Esophagus (tissue), 2 donors: ENCODE measurements around the gene PPM1F. TPM values are rescaled to one million over a fixed set of nuclear protein-coding genes. Genes with fewer than 3 reads are reported as not detected.

Experiments
- H3K27ac ChIP-seq, 2 donors: one replicate each; pipeline ENCODE4 v1.5.1; 2013; ENCODE audit warnings: low read depth in 2 of 2, mild to moderate bottlenecking in 2 of 2, inconsistent platforms in 1 of 2, low read length in 1 of 2, moderate library complexity in 1 of 2
- H3K27me3 ChIP-seq, 2 donors: one replicate each; pipeline ENCODE4 v1.6.1; 2013; ENCODE audit warnings: low read length in 2 of 2, control low read depth in 1 of 2, mild to moderate bottlenecking in 1 of 2; ENCODE audit not compliant: insufficient read depth in 2 of 2, control insufficient read depth in 1 of 2
- H3K36me3 ChIP-seq, 2 donors: one replicate each; pipeline ENCODE4 v1.6.1; 2013; ENCODE audit warnings: low read length in 1 of 2; ENCODE audit not compliant: control insufficient read depth in 2 of 2, insufficient read depth in 2 of 2
- H3K4me1 ChIP-seq, 2 donors: one replicate each; pipeline ENCODE4 v1.6.1; 2013; ENCODE audit warnings: low read length in 1 of 2; ENCODE audit not compliant: control insufficient read depth in 2 of 2, insufficient read depth in 2 of 2
- H3K4me3 ChIP-seq, 2 donors: one replicate each; pipeline ENCODE4 v1.5.1; 2013; ENCODE audit warnings: low read length in 2 of 2, mild to moderate bottlenecking in 2 of 2, low read depth in 1 of 2, moderate library complexity in 1 of 2
- H3K9me3 ChIP-seq, 2 donors: one replicate each; pipeline ENCODE4 v1.6.1; 2013; ENCODE audit warnings: mild to moderate bottlenecking in 2 of 2, low read depth in 1 of 2, low read length in 1 of 2, moderate library complexity in 1 of 2; ENCODE audit not compliant: control insufficient read depth in 2 of 2, insufficient read depth in 1 of 2
- WGBS, 2 donors: extraction: QIAGEN DNeasy Blood & Tissue Kit; methylation state at CpG; one replicate each; pipeline ENCODE4 v1.1.7; 2013; 5-methylcytosine and 5-hydroxymethylcytosine counted together
- polyA plus RNA-seq, 2 donors: library from polyadenylated mRNA; stranded (reverse); fragments of 200-250 nt; gene quantifications; one replicate each; pipeline ENCODE4 v1.2.3, GENCODE V29; 2013
- donor health status: healthy with polysubstance abuse.
- donor health status: Bipolar disorder and iron deficiency.

PPM1F gene
- polyA plus RNA-seq, 2 donors: 14.3 to 15.5 TPM

GRCh38 chr22:21968452-21969129, 15.9 kb upstream of the PPM1F start:
- Histone ChIP-seq H3K4me1 (no peaks in the 10 kb centered on the region), H3K27me3 (no peaks in the 10 kb centered on the region), H3K27ac (no peak overlapping the region), H3K36me3 (peaks cover 40 to 64% of the 10 kb centered on the region in 2 donors), H3K9me3 (no peaks in the 10 kb centered on the region), H3K4me3 (no peak overlapping the region)
- WGBS, 2 donors: 95 to 96% methylated on average over 5 of the region's 5 CpGs

- Histone ChIP-seq H3K27me3 (no peaks in the 10 kb centered on the region), H3K9me3 (no peaks in the 10 kb centered on the region), H3K27ac (no peak overlapping the region), H3K4me1 (no peaks in the 10 kb centered on the region), H3K4me3 (no peak overlapping the region), H3K36me3 (peaks cover 38 to 67% of the 10 kb centered on the region in 2 donors)
- 95% methylated on average over 7 of the region's 7 CpGs for WGBS, 2 donors
Measured at GRCh38 chr22:21967693-21968271, 15.1 kb upstream of the PPM1F start.

GRCh38 chr22:21966643-21967516, 14.2 kb upstream of the PPM1F start:
- Histone ChIP-seq H3K4me3 (no peak overlapping the region), H3K27ac (no peak overlapping the region), H3K27me3 (no peaks in the 10 kb centered on the region), H3K36me3 (peaks cover 38 to 71% of the 10 kb centered on the region in 2 donors), H3K4me1 (peaks cover 0 to 4% of the 10 kb centered on the region in 2 donors), H3K9me3 (no peaks in the 10 kb centered on the region)
- 88 to 92% methylated on average over 16 of the region's 16 CpGs for WGBS, 2 donors

DNA sequence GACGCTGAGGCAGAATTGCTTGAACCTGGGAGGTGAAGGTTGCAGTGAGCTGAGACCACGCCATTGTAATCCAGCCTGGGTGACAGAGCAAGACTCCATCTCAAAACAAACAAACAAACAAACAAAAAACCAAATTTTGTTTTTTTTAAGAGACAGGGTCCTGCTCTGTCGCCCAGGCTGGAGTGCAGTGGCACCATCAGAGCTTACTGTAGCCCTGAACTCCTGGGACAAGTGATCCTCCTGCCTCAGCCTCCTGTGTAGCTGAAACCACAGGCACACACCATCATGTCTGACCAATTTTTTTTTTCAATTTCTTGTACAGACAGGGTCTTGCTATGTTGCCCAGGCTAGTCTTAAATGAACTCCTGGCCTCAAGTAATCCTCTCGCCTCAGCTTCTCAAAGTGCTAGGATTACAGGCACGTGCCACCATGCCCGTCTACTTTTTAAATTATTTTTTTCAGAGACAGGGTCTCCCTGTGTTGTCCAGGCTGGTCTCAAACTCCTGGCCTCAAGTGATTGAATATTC, 13.2 kb upstream of the PPM1F start:
- H3K36me3 ChIP-seq: peaks cover 30 to 68% of the 10 kb centered on the region in 2 donors
- peaks cover 0 to 9% of the 10 kb centered on the region in 2 donors for H3K4me1 ChIP-seq
- WGBS, 2 donors: 96 to 97% methylated on average over 6 of the region's 6 CpGs
- H3K4me3 ChIP-seq: no peak overlapping the region
- no peaks in the 10 kb centered on the region for H3K9me3 ChIP-seq
- H3K27ac ChIP-seq: no peak overlapping the region
- H3K27me3 ChIP-seq: no peaks in the 10 kb centered on the region

- Histone ChIP-seq H3K36me3 (peaks cover 23 to 63% of the 10 kb centered on the region in 2 donors), H3K4me1 (peaks cover 0 to 9% of the 10 kb centered on the region in 2 donors)
- WGBS, 2 donors: 97% methylated on average over 6 of the region's 6 CpGs
Measured at GRCh38 chr22:21964918-21965484, 12.4 kb upstream of the PPM1F start.

GRCh38 chr22:21964234-21964633, 11.6 kb upstream of the PPM1F start:
- H3K36me3 ChIP-seq: peaks cover 25 to 65% of the 10 kb centered on the region in 2 donors
- 95% methylated on average over 15 of the region's 15 CpGs for whole genome bisulfite sequencing, 2 donors

More at GRCh38 chr22:21964918-21965484, 12.4 kb upstream of the PPM1F start:
- H3K9me3 ChIP-seq: no peaks in the 10 kb centered on the region
- no peak overlapping the region for H3K27ac ChIP-seq
- no peaks in the 10 kb centered on the region for H3K27me3 ChIP-seq
- H3K4me3 ChIP-seq: no peak overlapping the region

DNA sequence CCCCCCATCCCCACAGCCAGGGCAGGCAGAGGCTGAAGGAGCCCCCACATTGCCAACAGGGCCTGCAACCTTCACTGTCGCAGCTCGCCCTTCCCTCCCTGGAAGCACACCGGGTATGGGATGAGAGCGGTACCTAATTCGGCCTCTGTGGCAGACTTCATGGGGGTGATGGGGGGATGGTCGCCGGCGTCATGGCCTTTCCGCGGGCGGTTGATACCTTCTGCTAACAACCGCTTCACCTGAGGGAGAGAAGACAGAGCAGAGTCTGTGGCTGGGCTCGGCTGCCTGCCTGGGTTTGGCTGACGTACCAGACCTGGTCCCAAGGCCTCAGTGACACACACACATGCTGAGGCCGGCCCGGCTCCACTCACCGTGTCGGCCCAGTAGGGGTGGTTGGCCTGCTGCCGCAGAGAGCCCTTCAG, 11.2 kb upstream of the PPM1F start:
- Histone ChIP-seq H3K36me3 (peaks cover 29 to 65% of the 10 kb centered on the region in 2 donors), H3K27ac (no peak overlapping the region), H3K4me1 (peaks cover 0 to 20% of the 10 kb centered on the region in 2 donors), H3K27me3 (no peaks in the 10 kb centered on the region), H3K4me3 (no peak overlapping the region), H3K9me3 (no peaks in the 10 kb centered on the region)
- 94 to 95% methylated on average over 19 of the region's 19 CpGs for WGBS, 2 donors

More at GRCh38 chr22:21964234-21964633, 11.6 kb upstream of the PPM1F start:
- H3K27ac ChIP-seq: no peak overlapping the region
- no peak overlapping the region for H3K4me3 ChIP-seq
- H3K27me3 ChIP-seq: no peaks in the 10 kb centered on the region
- H3K4me1 ChIP-seq: peaks cover 0 to 16% of the 10 kb centered on the region in 2 donors
- no peaks in the 10 kb centered on the region for H3K9me3 ChIP-seq

DNA sequence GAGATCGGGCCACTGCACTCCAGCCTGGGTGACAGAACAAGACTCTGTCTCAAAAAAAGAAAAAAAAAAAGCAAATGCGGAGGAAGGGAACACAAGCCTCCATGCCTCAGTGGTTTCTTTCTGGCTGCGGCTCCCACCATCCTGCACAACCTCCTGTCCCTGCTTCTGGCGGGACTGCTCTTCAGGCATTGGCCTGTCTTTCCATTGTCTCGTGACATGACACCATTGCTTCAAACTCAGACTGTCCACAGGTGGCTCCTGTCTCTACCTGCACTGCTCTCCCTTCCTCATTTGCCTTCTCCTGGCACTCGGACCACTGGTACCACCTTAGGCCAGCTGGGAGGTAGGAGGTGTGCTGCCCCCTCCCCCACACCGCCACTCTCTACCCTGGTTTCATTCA, 10.6 kb upstream of the PPM1F start:
- H3K4me3 ChIP-seq: no peak overlapping the region
- no peaks in the 10 kb centered on the region for H3K9me3 ChIP-seq
- H3K27ac ChIP-seq: no peak overlapping the region
- H3K36me3 ChIP-seq: peaks cover 29 to 67% of the 10 kb centered on the region in 2 donors
- no peaks in the 10 kb centered on the region for H3K27me3 ChIP-seq
- 93 to 96% methylated on average over 7 of the region's 7 CpGs for WGBS, 2 donors
- H3K4me1 ChIP-seq: peaks cover 0 to 20% of the 10 kb centered on the region in 2 donors

DNA sequence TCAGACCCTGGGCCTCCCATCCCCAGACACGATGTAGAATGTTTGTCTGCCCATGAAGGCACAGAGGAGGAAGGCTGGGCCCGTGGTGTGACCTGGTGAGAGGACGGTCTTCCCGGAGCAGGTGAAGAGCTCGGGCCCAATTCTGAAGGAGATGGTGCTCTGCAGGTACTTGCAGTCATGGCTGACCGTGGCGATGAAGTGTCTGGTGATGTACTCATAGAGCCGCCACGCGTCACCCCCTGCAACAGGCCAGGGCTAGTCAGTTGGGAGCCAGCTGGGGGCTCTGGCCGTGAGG, 10.0 kb upstream of the PPM1F start:
- no peaks in the 10 kb centered on the region for H3K9me3 ChIP-seq
- no peak overlapping the region for H3K4me3 ChIP-seq
- WGBS, 2 donors: 93 to 95% methylated on average over 11 of the region's 11 CpGs
- peaks cover 0 to 20% of the 10 kb centered on the region in 2 donors for H3K4me1 ChIP-seq
- no peaks in the 10 kb centered on the region for H3K27me3 ChIP-seq
- peaks cover 24 to 62% of the 10 kb centered on the region in 2 donors for H3K36me3 ChIP-seq
- no peak overlapping the region for H3K27ac ChIP-seq
